IPS-18a (cell line): ENCODE results near the gene MYO3B.

Experiments
- H3K27ac ChIP-seq: one replicate; pipeline ENCODE4 v1.5.1; 2013; ENCODE audit warnings: low read length
- H3K27me3 ChIP-seq: one replicate; pipeline ENCODE4 v1.6.1; 2013; ENCODE audit warnings: mild to moderate bottlenecking, low read length; ENCODE audit not compliant: control insufficient read depth, insufficient read depth
- H3K36me3 ChIP-seq: one replicate; pipeline ENCODE4 v1.6.1; 2013; ENCODE audit warnings: low read depth, low read length; ENCODE audit not compliant: control insufficient read depth
- H3K4me1 ChIP-seq: one replicate; pipeline ENCODE4 v1.6.1; 2013; ENCODE audit warnings: low read depth, low read length; ENCODE audit not compliant: control insufficient read depth
- H3K4me3 ChIP-seq: one replicate; pipeline ENCODE4 v1.5.1; 2013; ENCODE audit warnings: low read length
- H3K9ac ChIP-seq: one replicate; pipeline ENCODE4 v1.6.1; 2013; ENCODE audit warnings: mild to moderate bottlenecking, low read length, moderate library complexity
- H3K9me3 ChIP-seq: one replicate; pipeline ENCODE4 v1.6.1; 2013; ENCODE audit warnings: low read depth, low read length; ENCODE audit not compliant: control insufficient read depth

The MYO3B gene

DNA sequence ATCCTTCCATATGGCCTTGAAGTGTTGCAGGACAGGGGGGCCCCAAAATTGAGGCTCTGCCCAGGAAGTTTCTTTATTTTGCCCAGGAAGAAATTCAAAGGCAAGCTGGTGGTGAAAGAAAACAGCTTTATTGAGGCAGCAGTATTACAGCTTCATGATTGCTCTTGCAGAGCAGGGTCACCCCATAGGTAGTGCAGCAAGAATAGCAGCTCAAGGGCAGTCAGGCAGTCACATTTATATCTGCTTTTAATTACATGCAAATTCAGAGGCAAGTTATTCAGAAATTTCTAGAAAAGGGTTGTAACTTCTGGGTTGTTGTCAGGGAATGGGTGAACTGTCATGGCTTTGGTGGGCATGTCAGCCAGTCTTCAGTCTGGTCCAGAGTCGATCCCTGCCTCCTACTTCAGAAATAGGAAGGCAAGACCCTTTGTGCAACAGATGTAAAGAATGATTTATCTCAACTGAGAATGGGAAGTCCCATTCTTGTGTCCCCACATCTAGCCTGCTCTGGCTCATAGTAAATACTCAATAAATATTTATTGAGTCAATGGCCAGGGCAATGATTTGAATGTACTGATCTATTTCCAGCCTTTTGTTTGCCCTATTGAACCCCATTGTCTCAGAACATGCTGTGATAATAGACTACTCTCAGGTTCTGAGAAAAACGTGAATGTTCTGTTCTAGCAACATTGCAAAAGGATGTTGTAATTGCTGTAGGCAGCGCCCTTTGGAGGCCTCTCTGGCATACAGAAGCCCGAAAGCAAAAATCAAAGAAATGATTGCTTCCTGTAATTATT lies 129.8 kb downstream of the MYO3B start:
- H3K36me3 ChIP-seq = no peaks in the 10 kb centered on the region
- H3K9ac ChIP-seq = no peak overlapping the region
- H3K27ac ChIP-seq = no peak overlapping the region
- H3K4me3 ChIP-seq = no peak overlapping the region
- no peaks in the 10 kb centered on the region for H3K4me1 ChIP-seq
- no peaks in the 10 kb centered on the region for H3K9me3 ChIP-seq
- no peaks in the 10 kb centered on the region for H3K27me3 ChIP-seq

GRCh38 chr2:170310876-170311502 lies 133.0 kb downstream of the MYO3B start:
- H3K9me3 ChIP-seq = no peaks in the 10 kb centered on the region
- H3K9ac ChIP-seq = no peak overlapping the region
- no peak overlapping the region for H3K27ac ChIP-seq
- H3K4me1 ChIP-seq = no peaks in the 10 kb centered on the region
- H3K36me3 ChIP-seq = no peaks in the 10 kb centered on the region
- no peaks in the 10 kb centered on the region for H3K27me3 ChIP-seq
- H3K4me3 ChIP-seq = no peak overlapping the region

- Histone ChIP-seq H3K36me3 (no peaks in the 10 kb centered on the region), H3K27me3 (no peaks in the 10 kb centered on the region)
Measured at GRCh38 chr2:170313347-170313991, 135.5 kb downstream of the MYO3B start.

DNA sequence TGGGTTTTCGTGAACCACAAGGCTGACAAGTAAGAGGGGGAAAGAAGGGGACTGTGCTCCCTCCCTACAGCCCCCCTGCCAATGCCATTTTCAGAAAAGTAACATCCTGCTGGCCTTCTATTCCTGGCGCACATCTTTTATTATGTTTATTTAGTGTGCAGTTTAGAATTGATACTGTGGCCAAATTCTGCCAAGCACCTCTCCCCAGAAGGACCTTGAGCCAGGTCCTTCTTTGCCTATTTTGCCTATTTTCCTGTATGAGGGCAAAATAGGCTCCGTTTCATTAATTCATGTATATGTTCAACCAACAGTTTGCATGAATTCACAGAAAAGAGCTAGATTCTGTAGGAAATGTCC lies 136.0 kb downstream of the MYO3B start:
- Histone ChIP-seq H3K36me3 (no peaks in the 10 kb centered on the region), H3K27ac (no peak overlapping the region), H3K9ac (no peak overlapping the region), H3K4me1 (no peaks in the 10 kb centered on the region), H3K4me3 (no peak overlapping the region), H3K27me3 (no peaks in the 10 kb centered on the region), H3K9me3 (peaks cover 2% of the 10 kb centered on the region)

More at GRCh38 chr2:170313347-170313991, 135.5 kb downstream of the MYO3B start:
- Histone ChIP-seq H3K27ac (no peak overlapping the region), H3K9me3 (no peaks in the 10 kb centered on the region), H3K4me1 (no peaks in the 10 kb centered on the region), H3K9ac (no peak overlapping the region), H3K4me3 (no peak overlapping the region)

DNA sequence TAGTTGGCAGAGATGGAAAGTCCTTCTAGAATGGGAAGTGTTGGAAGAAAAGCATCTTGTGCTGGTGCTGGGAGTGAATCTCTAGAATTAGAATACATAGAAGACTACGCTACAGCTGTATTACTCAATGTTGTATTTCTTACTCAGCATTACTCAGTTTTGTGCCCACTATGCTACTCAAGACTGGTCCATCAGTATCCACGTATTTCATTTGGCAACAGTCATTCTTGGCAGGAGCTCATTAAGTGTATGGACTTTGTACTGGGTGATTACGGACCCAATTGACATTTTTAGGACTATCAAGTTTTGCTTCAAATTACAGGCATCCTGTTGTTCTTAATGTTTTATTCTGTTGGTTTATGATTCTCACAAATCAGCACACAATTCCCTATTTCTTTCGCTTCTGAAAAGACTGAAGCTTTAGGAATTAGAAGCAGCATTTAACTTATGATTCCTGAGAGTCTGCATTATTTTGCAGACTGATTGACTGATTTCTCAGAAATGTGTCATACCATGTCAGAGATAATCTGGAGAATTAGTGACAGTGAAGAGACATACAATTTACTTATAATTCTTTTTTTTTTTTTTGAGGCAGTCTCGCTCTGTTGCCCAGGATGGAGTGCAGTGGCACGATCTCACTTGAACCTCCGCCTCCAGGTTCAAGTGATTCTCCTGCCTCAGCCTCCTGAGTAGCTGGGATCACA lies 136.9 kb downstream of the MYO3B start:
- H3K27me3 ChIP-seq = no peaks in the 10 kb centered on the region
- H3K4me3 ChIP-seq = no peak overlapping the region
- H3K4me1 ChIP-seq = no peaks in the 10 kb centered on the region
- H3K9me3 ChIP-seq = peaks cover 10% of the 10 kb centered on the region
- no peak overlapping the region for H3K9ac ChIP-seq
- H3K36me3 ChIP-seq = no peaks in the 10 kb centered on the region
- H3K27ac ChIP-seq = no peak overlapping the region

GRCh38 chr2:170320948-170321347 lies 143.0 kb downstream of the MYO3B start:
- Histone ChIP-seq H3K36me3 (no peaks in the 10 kb centered on the region), H3K9me3 (peaks cover 16% of the 10 kb centered on the region), H3K27ac (no peak overlapping the region), H3K4me1 (peaks cover 8% of the 10 kb centered on the region), H3K9ac (no peak overlapping the region), H3K27me3 (peaks cover 7% of the 10 kb centered on the region), H3K4me3 (no peak overlapping the region)

- Histone ChIP-seq H3K27ac (no peak overlapping the region), H3K4me3 (no peak overlapping the region), H3K9ac (no peak overlapping the region), H3K9me3 (peaks cover 16% of the 10 kb centered on the region), H3K27me3 (peaks cover 7% of the 10 kb centered on the region), H3K36me3 (no peaks in the 10 kb centered on the region), H3K4me1 (peaks cover 8% of the 10 kb centered on the region)
Measured at GRCh38 chr2:170321526-170321925, 143.6 kb downstream of the MYO3B start.

- H3K4me3 ChIP-seq = no peak overlapping the region
- H3K27ac ChIP-seq = no peak overlapping the region
- H3K4me1 ChIP-seq = peaks cover 8% of the 10 kb centered on the region
- no peak overlapping the region for H3K9ac ChIP-seq
- H3K36me3 ChIP-seq = no peaks in the 10 kb centered on the region
- peaks cover 7% of the 10 kb centered on the region for H3K27me3 ChIP-seq
- H3K9me3 ChIP-seq = peaks cover 16% of the 10 kb centered on the region
Measured at GRCh38 chr2:170322140-170322766, 144.3 kb downstream of the MYO3B start.

DNA sequence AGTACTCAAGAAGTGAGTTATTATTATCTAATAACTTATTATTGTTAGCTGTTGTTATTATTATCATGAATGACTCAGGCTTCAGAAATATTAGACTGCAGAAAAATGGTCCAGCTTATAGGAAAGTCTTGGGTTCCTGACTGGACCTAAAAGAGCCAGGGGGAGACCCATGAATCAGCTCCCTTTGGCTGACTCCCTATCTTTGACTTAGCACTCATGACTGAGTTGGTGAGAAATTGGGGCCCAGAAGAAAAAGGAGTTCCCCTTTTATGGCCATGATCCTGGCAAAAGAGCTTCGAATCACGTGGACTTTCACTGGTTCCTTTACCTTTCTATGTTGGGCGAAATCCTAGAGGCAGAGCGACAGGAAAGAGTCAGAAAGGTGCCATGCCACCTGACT lies 145.8 kb downstream of the MYO3B start:
- Histone ChIP-seq H3K9me3 (peaks cover 16% of the 10 kb centered on the region), H3K27me3 (peaks cover 7% of the 10 kb centered on the region), H3K4me1 (peaks cover 8% of the 10 kb centered on the region), H3K9ac (no peak overlapping the region), H3K36me3 (no peaks in the 10 kb centered on the region), H3K27ac (no peak overlapping the region), H3K4me3 (no peak overlapping the region)

- Histone ChIP-seq H3K9me3 (peaks cover 7% of the 10 kb centered on the region), H3K27ac (no peak overlapping the region), H3K36me3 (no peaks in the 10 kb centered on the region), H3K4me1 (peaks cover 8% of the 10 kb centered on the region), H3K27me3 (peaks cover 7% of the 10 kb centered on the region), H3K9ac (no peak overlapping the region), H3K4me3 (no peak overlapping the region)
Measured at GRCh38 chr2:170324640-170325046, 146.7 kb downstream of the MYO3B start.

GRCh38 chr2:170330881-170331280 lies 152.9 kb downstream of the MYO3B start:
- no peaks in the 10 kb centered on the region for H3K4me1 ChIP-seq
- no peak overlapping the region for H3K4me3 ChIP-seq
- no peak overlapping the region for H3K27ac ChIP-seq
- H3K27me3 ChIP-seq = no peaks in the 10 kb centered on the region
- no peak overlapping the region for H3K9ac ChIP-seq
- no peaks in the 10 kb centered on the region for H3K36me3 ChIP-seq
- no peaks in the 10 kb centered on the region for H3K9me3 ChIP-seq
